T-cell (primary cell): ENCODE data around the gene SCNN1G. TPM values are rescaled to one million over a fixed set of nuclear protein-coding genes. Genes with fewer than 3 reads are reported as not detected.

Experiments used
- ATAC-seq, 4 experiments: fragments of 200-7000 bp in 3 of 4; fragments of 150-1000 bp in 1 of 4; cut with Tn5 transposase; replicated peaks in 1 of 4; 1 replicate in 3 of 4; 2 replicates in 1 of 4; pipeline ENCODE4 v1.10.0; 2021; ENCODE audit warnings: moderate library complexity in 3 of 4, mild to moderate bottlenecking in 2 of 4, moderate number of reproducible peaks in 1 of 4
- CTCF ChIA-PET, 2 donors: fragments of 300-600 bp; sonication (Branson Sonifier 250); formaldehyde crosslinking; loops; one replicate each; lab custom pipeline; 2022; ENCODE audit warnings: antibody characterized with exemption in 2 of 2; lab: Charles Lee
- POLR2A ChIA-PET, 2 donors: fragments of 300-600 bp; sonication (Branson Sonifier 250); formaldehyde crosslinking; loops; one replicate each; lab custom pipeline; 2022; ENCODE audit warnings: antibody characterized with exemption in 2 of 2; lab: Charles Lee
- DNase-seq, 35 experiments: peaks; one replicate each; pipeline versions ENCODE4 v3.0.0 to v3.0.0-alpha.2; 2013 to 2023
- H3K27ac ChIP-seq: one replicate; pipeline ENCODE4 v1.5.1; 2013; ENCODE audit warnings: low read length
- H3K27me3 ChIP-seq, 2 experiments: replicated peaks in 1 of 2; 1 replicate in 1 of 2; 2 replicates in 1 of 2; pipeline versions ENCODE4 v1.6.1 to v1.7.0; 2013; ENCODE audit warnings: low read length in 1 of 2, mixed read lengths in 1 of 2; ENCODE audit not compliant: control insufficient read depth in 2 of 2, insufficient read depth in 2 of 2; ENCODE audit errors: extremely low read depth in 1 of 2
- H3K36me3 ChIP-seq, 2 donors: 1 replicate in 1 of 2; 2 replicates in 1 of 2; pipeline versions ENCODE4 v1.6.1 to v1.7.0; 2013; ENCODE audit warnings: low read length in 1 of 2; ENCODE audit not compliant: control insufficient read depth in 2 of 2, insufficient read depth in 1 of 2; ENCODE audit errors: extremely low read depth in 1 of 2
- H3K4me1 ChIP-seq, 2 experiments: 1 replicate in 1 of 2; 2 replicates in 1 of 2; pipeline versions ENCODE4 v1.6.1 to v1.7.0; 2013; ENCODE audit warnings: low read length in 2 of 2, mixed read lengths in 1 of 2; ENCODE audit not compliant: insufficient read depth in 2 of 2, control insufficient read depth in 1 of 2; ENCODE audit errors: extremely low read depth in 1 of 2
- H3K4me3 ChIP-seq, 2 donors: 1 replicate in 1 of 2; 2 replicates in 1 of 2; pipeline versions ENCODE4 v1.5.1 to v1.7.0; 2013; ENCODE audit warnings: mild to moderate bottlenecking in 2 of 2, low read length in 1 of 2, moderate library complexity in 1 of 2; ENCODE audit not compliant: control insufficient read depth in 1 of 2; ENCODE audit errors: extremely low read depth in 1 of 2
- H3K9me3 ChIP-seq: 2 replicates; pipeline ENCODE4 v1.7.0; 2013
- H3K27ac Mint-ChIP-seq, 2 donors: one replicate each; pipeline ENCODE4 v1.8.0; 2020 to 2021; ENCODE audit warnings: mild to moderate bottlenecking in 2 of 2, mixed read lengths in 2 of 2
- H3K27me3 Mint-ChIP-seq, 2 donors: one replicate each; pipeline ENCODE4 v1.8.0; 2021 to 2022; ENCODE audit warnings: mixed read lengths in 2 of 2
- H3K36me3 Mint-ChIP-seq: one replicate; pipeline ENCODE4 v1.8.0; 2021; ENCODE audit warnings: mixed read lengths
- H3K4me1 Mint-ChIP-seq, 3 donors: one replicate each; pipeline ENCODE4 v1.8.0; 2020 to 2022; ENCODE audit warnings: mixed read lengths in 3 of 3, mild to moderate bottlenecking in 1 of 3
- H3K4me3 Mint-ChIP-seq, 3 donors: one replicate each; pipeline ENCODE4 v1.8.0; 2020 to 2022; ENCODE audit warnings: mild to moderate bottlenecking in 3 of 3, mixed read lengths in 3 of 3, moderate library complexity in 3 of 3
- H3K9me3 Mint-ChIP-seq, 3 donors: one replicate each; pipeline ENCODE4 v1.8.0; 2020 to 2022; ENCODE audit warnings: mixed read lengths in 3 of 3
- WGBS: methylation state at CpG from one replicate; pipeline ENCODE4 v1.1.5; 2013; ENCODE audit warnings: missing lambda C conversion rate; ENCODE audit not compliant: insufficient coverage; 5-methylcytosine and 5-hydroxymethylcytosine counted together
- total RNA-seq, 35 experiments: library from RNA in 6 of 35; stranded (reverse) in 6 of 35; fragments of 120-200 nt in 1 of 35; gene quantifications; one replicate each; pipeline versions ENCODE4 v1.2.1 to v1.2.4 and lab custom pipeline; 2013 to 2026

The SCNN1G gene
- total RNA-seq, 5 donors from 2014 or later (not counting 1 experiment from before 2014, with no cell fraction given): not detected

- no peak overlapping the region for H3K4me3 ChIP-seq
- no peaks in the 10 kb centered on the region for H3K36me3 ChIP-seq
- H3K9me3 ChIP-seq: no peaks in the 10 kb centered on the region
- DNase-seq (no peak), ATAC-seq (no peak)
- H3K4me3 Mint-ChIP-seq: no peak overlapping the region
- no peak overlapping the region for H3K27ac ChIP-seq
- H3K27me3 ChIP-seq: peaks cover 0 to 7% of the 10 kb centered on the region in 2 experiments
- CTCF ChIA-PET: no interaction called here
- peaks cover 0 to 13% (median 3%) of the 10 kb centered on the region in 3 donors for H3K9me3 Mint-ChIP-seq
- WGBS: no CpG with 5 or more reads among the region's 1 CpG
- POLR2A ChIA-PET: no interaction called here
- H3K27ac Mint-ChIP-seq: no peak overlapping the region
- H3K4me1 ChIP-seq: no peaks in the 10 kb centered on the region
- peaks cover 15 to 22% of the 10 kb centered on the region in 2 donors for H3K27me3 Mint-ChIP-seq
- H3K36me3 Mint-ChIP-seq: no peaks in the 10 kb centered on the region
- H3K4me1 Mint-ChIP-seq: no peaks in the 10 kb centered on the region
Observed at GRCh38 chr16:23240994-23241393, 58.4 kb downstream of the SCNN1G start.

DNA sequence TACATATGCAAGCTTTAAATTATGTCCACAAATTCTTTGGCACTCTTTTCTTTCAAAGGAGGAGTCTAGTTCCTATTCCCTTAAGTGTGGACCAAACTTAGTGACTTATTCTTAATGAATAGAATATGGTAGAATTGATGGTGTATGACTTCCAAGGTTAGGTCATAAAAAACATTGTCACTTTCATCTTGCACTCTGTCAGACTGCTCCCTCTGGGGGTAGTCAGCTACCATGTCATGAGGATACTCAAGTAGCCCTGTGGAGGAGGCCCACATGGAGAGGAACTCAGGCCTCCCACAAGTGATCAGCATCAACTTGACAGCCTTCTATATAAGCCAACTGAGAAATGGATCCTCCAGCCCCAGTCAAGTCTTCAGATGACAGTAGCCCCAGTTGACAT is 61.6 kb downstream of the SCNN1G start:
- no peak overlapping the region for H3K27ac Mint-ChIP-seq

GRCh38 chr16:23245268-23245667 is 62.7 kb downstream of the SCNN1G start:
- ATAC-seq (no peak), DNase-seq (no peak)
- no peak overlapping the region for H3K27ac Mint-ChIP-seq
- POLR2A ChIA-PET: no interaction called here
- no peak overlapping the region for H3K4me3 ChIP-seq
- no peaks in the 10 kb centered on the region for H3K36me3 ChIP-seq
- H3K36me3 Mint-ChIP-seq: no peaks in the 10 kb centered on the region
- no peak overlapping the region for H3K27ac ChIP-seq
- 86% methylated on average over 4 of the region's 6 CpGs for WGBS
- no peaks in the 10 kb centered on the region for H3K4me1 ChIP-seq
- H3K4me3 Mint-ChIP-seq: no peak overlapping the region
- CTCF ChIA-PET: no interaction called here
- peaks cover 0 to 17% (median 3%) of the 10 kb centered on the region in 3 donors for H3K9me3 Mint-ChIP-seq
- no peaks in the 10 kb centered on the region for H3K9me3 ChIP-seq
- H3K27me3 ChIP-seq: peaks cover 0 to 7% of the 10 kb centered on the region in 2 experiments
- no peaks in the 10 kb centered on the region for H3K4me1 Mint-ChIP-seq
- peaks cover 3 to 8% of the 10 kb centered on the region in 2 donors for H3K27me3 Mint-ChIP-seq

More for the DNA sequence above, 61.6 kb downstream of the SCNN1G start:
- H3K4me3 ChIP-seq: no peak overlapping the region
- ATAC-seq (no peak), DNase-seq (no peak)
- POLR2A ChIA-PET: no interaction called here
- Mint-ChIP-seq H3K27me3 (peaks cover 4 to 12% of the 10 kb centered on the region in 2 donors), H3K36me3 (no peaks in the 10 kb centered on the region), H3K4me3 (no peak overlapping the region), H3K4me1 (no peaks in the 10 kb centered on the region), H3K9me3 (peaks cover 0 to 13% (median 3%) of the 10 kb centered on the region in 3 donors)
- CTCF ChIA-PET: no interaction called here
- no peaks in the 10 kb centered on the region for H3K9me3 ChIP-seq
- H3K27ac ChIP-seq: no peak overlapping the region
- peaks cover 0 to 7% of the 10 kb centered on the region in 2 experiments for H3K27me3 ChIP-seq
- no peaks in the 10 kb centered on the region for H3K4me1 ChIP-seq
- H3K36me3 ChIP-seq: no peaks in the 10 kb centered on the region

DNA sequence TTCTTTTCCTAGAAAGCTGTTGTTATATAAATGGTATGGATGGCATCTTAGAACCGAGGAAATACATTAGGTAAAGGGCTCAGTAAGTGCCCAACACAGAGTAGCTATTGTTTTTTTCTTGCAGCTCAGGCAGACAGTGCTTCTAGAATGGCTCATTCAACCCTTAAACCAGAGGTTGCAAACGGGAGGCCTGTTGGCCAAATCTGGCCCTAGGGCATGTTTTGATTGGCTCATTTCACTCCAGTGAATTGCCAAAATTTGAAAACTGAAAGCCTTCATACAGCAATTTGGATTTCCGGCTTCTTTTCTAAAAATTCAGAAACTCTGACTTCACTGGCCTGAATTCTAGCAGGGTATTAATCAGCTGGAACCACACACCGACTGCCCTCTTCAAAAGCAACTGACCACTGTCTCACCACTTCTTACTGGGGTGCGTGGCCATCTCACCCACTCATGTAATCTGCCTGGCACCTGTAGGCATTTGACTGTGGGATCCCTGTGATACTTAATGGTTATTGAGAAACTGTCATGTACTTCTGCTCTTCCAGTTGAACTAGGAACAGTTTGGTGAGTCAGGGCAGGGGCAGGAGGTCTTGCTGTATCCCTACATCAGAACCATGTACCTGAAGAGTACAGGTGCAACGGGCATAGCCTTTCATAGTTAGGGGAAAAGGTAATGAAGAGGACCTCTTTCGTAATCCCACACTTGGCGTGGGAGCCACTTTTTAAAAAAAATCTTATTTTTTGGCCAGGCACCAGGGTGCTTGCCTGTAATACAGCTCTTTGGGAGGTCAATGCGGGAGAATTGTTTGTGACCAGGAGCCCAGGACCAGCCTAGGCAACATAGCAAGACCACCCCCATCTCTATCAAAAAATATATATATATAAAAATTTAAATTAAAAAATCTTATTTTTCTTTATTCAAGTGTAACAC is 66.0 kb downstream of the SCNN1G start:
- CTCF ChIA-PET: no interaction called here
- Mint-ChIP-seq H3K36me3 (no peaks in the 10 kb centered on the region), H3K9me3 (peaks cover 0 to 17% (median 3%) of the 10 kb centered on the region in 3 donors), H3K4me3 (no peak overlapping the region), H3K27me3 (peaks cover 3 to 5% of the 10 kb centered on the region in 2 donors), H3K4me1 (no peaks in the 10 kb centered on the region), H3K27ac (no peak overlapping the region)
- ATAC-seq (no peak), DNase-seq (no peak)
- H3K9me3 ChIP-seq: no peaks in the 10 kb centered on the region
- no peaks in the 10 kb centered on the region for H3K36me3 ChIP-seq
- no peaks in the 10 kb centered on the region for H3K4me1 ChIP-seq
- 58% methylated on average over 3 of the region's 9 CpGs for WGBS
- H3K27me3 ChIP-seq: peaks cover 0 to 11% of the 10 kb centered on the region in 2 experiments
- POLR2A ChIA-PET: interaction anchor here in 1 of 2 donors (0.6 kb wide), 1 partner anchor 1652 kb away, joined by 3 read pairs; no protein-coding TSS in a partner anchor
- no peak overlapping the region for H3K4me3 ChIP-seq
- H3K27ac ChIP-seq: no peak overlapping the region

DNA sequence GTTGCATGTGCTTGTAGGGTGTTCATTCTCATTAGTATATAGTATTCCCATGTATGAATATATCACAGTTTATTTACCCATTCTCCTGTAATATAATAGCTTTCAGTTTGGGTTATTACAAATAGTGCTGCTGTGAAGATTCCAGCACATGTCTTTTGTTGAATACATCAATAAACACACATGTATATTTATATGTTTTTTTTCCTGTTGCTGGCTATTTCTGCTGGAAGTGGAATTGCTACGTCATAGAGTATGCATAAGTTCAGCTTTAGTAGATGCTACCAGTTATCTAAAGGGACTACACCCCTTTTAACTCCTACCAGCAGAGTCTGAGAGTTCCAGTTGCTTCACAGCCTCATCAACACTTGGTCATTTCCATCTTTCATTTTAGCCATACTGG is 67.3 kb downstream of the SCNN1G start:
- Histone ChIP-seq H3K9me3 (no peaks in the 10 kb centered on the region), H3K27ac (no peak overlapping the region), H3K4me1 (no peaks in the 10 kb centered on the region), H3K4me3 (no peak overlapping the region), H3K27me3 (peaks cover 0 to 11% of the 10 kb centered on the region in 2 experiments), H3K36me3 (no peaks in the 10 kb centered on the region)
- Mint-ChIP-seq H3K4me3 (no peak overlapping the region), H3K4me1 (no peaks in the 10 kb centered on the region), H3K36me3 (no peaks in the 10 kb centered on the region), H3K27me3 (peaks cover 1 to 3% of the 10 kb centered on the region in 2 donors), H3K9me3 (peaks cover 0 to 4% (median 0%) of the 10 kb centered on the region in 3 donors), H3K27ac (no peak overlapping the region)
- CTCF ChIA-PET: no interaction called here
- ATAC-seq: no peak
- POLR2A ChIA-PET: no interaction called here
- no peak for DNase-seq
- WGBS: no CpG with 5 or more reads among the region's 1 CpG

GRCh38 chr16:23252310-23252709 is 69.8 kb downstream of the SCNN1G start:
- Mint-ChIP-seq H3K9me3 (peaks cover 0 to 4% (median 0%) of the 10 kb centered on the region in 3 donors), H3K4me3 (no peak overlapping the region), H3K4me1 (no peaks in the 10 kb centered on the region), H3K27me3 (peaks cover 1 to 3% of the 10 kb centered on the region in 2 donors), H3K27ac (no peak overlapping the region), H3K36me3 (no peaks in the 10 kb centered on the region)
- H3K27me3 ChIP-seq: peaks cover 0 to 4% of the 10 kb centered on the region in 2 experiments
- H3K4me3 ChIP-seq: no peak overlapping the region
- POLR2A ChIA-PET: no interaction called here
- WGBS: no CpG with 5 or more reads among the region's 5 CpGs
- H3K36me3 ChIP-seq: no peaks in the 10 kb centered on the region
- CTCF ChIA-PET: no interaction called here
- DNase-seq (no peak), ATAC-seq (no peak)
- no peaks in the 10 kb centered on the region for H3K9me3 ChIP-seq
- H3K4me1 ChIP-seq: no peaks in the 10 kb centered on the region
- H3K27ac ChIP-seq: no peak overlapping the region
